T-cell (primary cell): Measurements from ENCODE around the gene TPH2. TPM values are rescaled to one million over a fixed set of nuclear protein-coding genes. Genes with fewer than 3 reads are reported as not detected.

Experiments used
- ATAC-seq, 4 experiments: fragments of 200-7000 bp in 3 of 4; fragments of 150-1000 bp in 1 of 4; cut with Tn5 transposase; replicated peaks in 1 of 4; 1 replicate in 3 of 4; 2 replicates in 1 of 4; pipeline ENCODE4 v1.10.0; 2021; ENCODE audit warnings: moderate library complexity in 3 of 4, mild to moderate bottlenecking in 2 of 4, moderate number of reproducible peaks in 1 of 4
- CTCF ChIA-PET, 2 donors: fragments of 300-600 bp; sonication (Branson Sonifier 250); formaldehyde crosslinking; loops; one replicate each; lab custom pipeline; 2022; ENCODE audit warnings: antibody characterized with exemption in 2 of 2; lab: Charles Lee
- POLR2A ChIA-PET, 2 donors: fragments of 300-600 bp; sonication (Branson Sonifier 250); formaldehyde crosslinking; loops; one replicate each; lab custom pipeline; 2022; ENCODE audit warnings: antibody characterized with exemption in 2 of 2; lab: Charles Lee
- DNase-seq, 35 experiments: peaks; one replicate each; pipeline versions ENCODE4 v3.0.0 to v3.0.0-alpha.2; 2013 to 2023
- H3K27ac ChIP-seq: one replicate; pipeline ENCODE4 v1.5.1; 2013; ENCODE audit warnings: low read length
- H3K27me3 ChIP-seq, 2 experiments: replicated peaks in 1 of 2; 1 replicate in 1 of 2; 2 replicates in 1 of 2; pipeline versions ENCODE4 v1.6.1 to v1.7.0; 2013; ENCODE audit warnings: low read length in 1 of 2, mixed read lengths in 1 of 2; ENCODE audit not compliant: control insufficient read depth in 2 of 2, insufficient read depth in 2 of 2; ENCODE audit errors: extremely low read depth in 1 of 2
- H3K36me3 ChIP-seq, 2 donors: 1 replicate in 1 of 2; 2 replicates in 1 of 2; pipeline versions ENCODE4 v1.6.1 to v1.7.0; 2013; ENCODE audit warnings: low read length in 1 of 2; ENCODE audit not compliant: control insufficient read depth in 2 of 2, insufficient read depth in 1 of 2; ENCODE audit errors: extremely low read depth in 1 of 2
- H3K4me1 ChIP-seq, 2 experiments: 1 replicate in 1 of 2; 2 replicates in 1 of 2; pipeline versions ENCODE4 v1.6.1 to v1.7.0; 2013; ENCODE audit warnings: low read length in 2 of 2, mixed read lengths in 1 of 2; ENCODE audit not compliant: insufficient read depth in 2 of 2, control insufficient read depth in 1 of 2; ENCODE audit errors: extremely low read depth in 1 of 2
- H3K4me3 ChIP-seq, 2 donors: 1 replicate in 1 of 2; 2 replicates in 1 of 2; pipeline versions ENCODE4 v1.5.1 to v1.7.0; 2013; ENCODE audit warnings: mild to moderate bottlenecking in 2 of 2, low read length in 1 of 2, moderate library complexity in 1 of 2; ENCODE audit not compliant: control insufficient read depth in 1 of 2; ENCODE audit errors: extremely low read depth in 1 of 2
- H3K9me3 ChIP-seq: 2 replicates; pipeline ENCODE4 v1.7.0; 2013
- H3K27ac Mint-ChIP-seq, 2 donors: one replicate each; pipeline ENCODE4 v1.8.0; 2020 to 2021; ENCODE audit warnings: mild to moderate bottlenecking in 2 of 2, mixed read lengths in 2 of 2
- H3K27me3 Mint-ChIP-seq, 2 donors: one replicate each; pipeline ENCODE4 v1.8.0; 2021 to 2022; ENCODE audit warnings: mixed read lengths in 2 of 2
- H3K36me3 Mint-ChIP-seq: one replicate; pipeline ENCODE4 v1.8.0; 2021; ENCODE audit warnings: mixed read lengths
- H3K4me1 Mint-ChIP-seq, 3 donors: one replicate each; pipeline ENCODE4 v1.8.0; 2020 to 2022; ENCODE audit warnings: mixed read lengths in 3 of 3, mild to moderate bottlenecking in 1 of 3
- H3K4me3 Mint-ChIP-seq, 3 donors: one replicate each; pipeline ENCODE4 v1.8.0; 2020 to 2022; ENCODE audit warnings: mild to moderate bottlenecking in 3 of 3, mixed read lengths in 3 of 3, moderate library complexity in 3 of 3
- H3K9me3 Mint-ChIP-seq, 3 donors: one replicate each; pipeline ENCODE4 v1.8.0; 2020 to 2022; ENCODE audit warnings: mixed read lengths in 3 of 3
- WGBS: methylation state at CpG from one replicate; pipeline ENCODE4 v1.1.5; 2013; ENCODE audit warnings: missing lambda C conversion rate; ENCODE audit not compliant: insufficient coverage; 5-methylcytosine and 5-hydroxymethylcytosine counted together
- total RNA-seq, 35 experiments: library from RNA in 6 of 35; stranded (reverse) in 6 of 35; fragments of 120-200 nt in 1 of 35; gene quantifications; one replicate each; pipeline versions ENCODE4 v1.2.1 to v1.2.4 and lab custom pipeline; 2013 to 2026

Gene TPH2
- total RNA-seq, 5 donors from 2014 or later (not counting 1 experiment from before 2014, with no cell fraction given), result 0.15 to 0.23 TPM; not detected in 3

GRCh38 chr12:72012874-72013273 is 74.2 kb downstream of the TPH2 start:
- no peaks in the 10 kb centered on the region for H3K4me1 Mint-ChIP-seq
- ATAC-seq (no peak), DNase-seq (no peak)
- no peak overlapping the region for H3K27ac Mint-ChIP-seq
- peaks cover 1 to 15% of the 10 kb centered on the region in 2 donors for H3K27me3 Mint-ChIP-seq
- no peaks in the 10 kb centered on the region for H3K27me3 ChIP-seq
- H3K36me3 Mint-ChIP-seq, result no peaks in the 10 kb centered on the region
- H3K9me3 ChIP-seq, result no peaks in the 10 kb centered on the region
- no peak overlapping the region for H3K4me3 Mint-ChIP-seq
- H3K9me3 Mint-ChIP-seq, result no peaks in the 10 kb centered on the region
- CTCF ChIA-PET, result no interaction called here
- H3K36me3 ChIP-seq, result no peaks in the 10 kb centered on the region
- no peak overlapping the region for H3K4me3 ChIP-seq
- H3K27ac ChIP-seq, result no peak overlapping the region
- WGBS, result 71% methylated on average over 2 of the region's 4 CpGs
- H3K4me1 ChIP-seq, result no peaks in the 10 kb centered on the region
- POLR2A ChIA-PET, result no interaction called here

GRCh38 chr12:72015895-72016294 is 77.2 kb downstream of the TPH2 start:
- H3K27ac ChIP-seq, result no peak overlapping the region
- no peaks in the 10 kb centered on the region for H3K4me1 Mint-ChIP-seq
- CTCF ChIA-PET, result interaction anchor here in 1 of 2 donors (1.0 kb wide), 1 partner anchor 10 kb away, joined by 3 read pairs; no protein-coding TSS in a partner anchor

GRCh38 chr12:72017054-72017651 is 78.5 kb downstream of the TPH2 start:
- Mint-ChIP-seq H3K4me1 (no peaks in the 10 kb centered on the region), H3K27ac (no peak overlapping the region), H3K36me3 (no peaks in the 10 kb centered on the region), H3K4me3 (no peak overlapping the region), H3K27me3 (peaks cover 7 to 32% of the 10 kb centered on the region in 2 donors), H3K9me3 (no peaks in the 10 kb centered on the region)
- DNase-seq (peak in 33 of 35 experiments; percentile 1 to 73 (median 32)), ATAC-seq (peak; percentile 60 to 77 (median 69))
- Histone ChIP-seq H3K27ac (no peak overlapping the region), H3K4me1 (no peaks in the 10 kb centered on the region), H3K9me3 (no peaks in the 10 kb centered on the region), H3K27me3 (no peaks in the 10 kb centered on the region), H3K36me3 (no peaks in the 10 kb centered on the region), H3K4me3 (no peak overlapping the region)
- POLR2A ChIA-PET, result no interaction called here
- WGBS, result 18% methylated on average over 4 of the region's 6 CpGs
- CTCF ChIA-PET, result interaction anchor here in 1 of 2 donors (1.1 kb wide), 1 partner anchor 20 kb away, joined by 3 read pairs; no protein-coding TSS in a partner anchor

More at GRCh38 chr12:72015895-72016294, 77.2 kb downstream of the TPH2 start:
- H3K27me3 Mint-ChIP-seq, result peaks cover 2 to 30% of the 10 kb centered on the region in 2 donors
- H3K27me3 ChIP-seq, result no peaks in the 10 kb centered on the region
- H3K27ac Mint-ChIP-seq, result no peak overlapping the region
- H3K9me3 ChIP-seq, result no peaks in the 10 kb centered on the region
- DNase-seq (no peak), ATAC-seq (no peak)
- H3K9me3 Mint-ChIP-seq, result no peaks in the 10 kb centered on the region
- H3K4me3 ChIP-seq, result no peak overlapping the region
- no peaks in the 10 kb centered on the region for H3K36me3 ChIP-seq
- no CpG with 5 or more reads among the region's 1 CpG for WGBS
- H3K4me3 Mint-ChIP-seq, result no peak overlapping the region
- POLR2A ChIA-PET, result no interaction called here
- no peaks in the 10 kb centered on the region for H3K4me1 ChIP-seq
- H3K36me3 Mint-ChIP-seq, result no peaks in the 10 kb centered on the region

- POLR2A ChIA-PET, result interaction anchor here in 1 of 2 donors (0.6 kb wide), 1 partner anchor 1422 kb away, joined by 5 read pairs; no protein-coding TSS in a partner anchor
- no peaks in the 10 kb centered on the region for H3K9me3 ChIP-seq
- DNase-seq (no peak), ATAC-seq (no peak)
- CTCF ChIA-PET, result interaction anchor here in 1 of 2 donors (1.5 kb wide), 1 partner anchor 12 kb away, joined by 6 read pairs; no protein-coding TSS in a partner anchor
- Mint-ChIP-seq H3K9me3 (no peaks in the 10 kb centered on the region), H3K27me3 (peaks cover 7 to 31% of the 10 kb centered on the region in 2 donors), H3K27ac (no peak overlapping the region), H3K4me3 (no peak overlapping the region), H3K36me3 (no peaks in the 10 kb centered on the region), H3K4me1 (no peaks in the 10 kb centered on the region)
- no peak overlapping the region for H3K27ac ChIP-seq
- no peak overlapping the region for H3K4me3 ChIP-seq
- H3K27me3 ChIP-seq, result no peaks in the 10 kb centered on the region
- no peaks in the 10 kb centered on the region for H3K36me3 ChIP-seq
- no peaks in the 10 kb centered on the region for H3K4me1 ChIP-seq
These were observed 79.4 kb downstream of the TPH2 start for GRCh38 chr12:72018036-72018435.

GRCh38 chr12:72024613-72025012 is 86.0 kb downstream of the TPH2 start:
- H3K27me3 Mint-ChIP-seq, result peaks cover 6 to 18% of the 10 kb centered on the region in 2 donors
- H3K36me3 ChIP-seq, result no peaks in the 10 kb centered on the region
- H3K4me3 Mint-ChIP-seq, result no peak overlapping the region
- no peaks in the 10 kb centered on the region for H3K4me1 Mint-ChIP-seq
- no peak overlapping the region for H3K4me3 ChIP-seq
- 100% methylated on average over 1 of the region's 5 CpGs for WGBS
- H3K27ac Mint-ChIP-seq, result no peak overlapping the region
- H3K36me3 Mint-ChIP-seq, result no peaks in the 10 kb centered on the region
- no peaks in the 10 kb centered on the region for H3K4me1 ChIP-seq
- H3K27me3 ChIP-seq, result peaks cover 0 to 4% of the 10 kb centered on the region in 2 experiments
- no peaks in the 10 kb centered on the region for H3K9me3 Mint-ChIP-seq
- no peak for ATAC-seq
- H3K9me3 ChIP-seq, result no peaks in the 10 kb centered on the region
- CTCF ChIA-PET, result no interaction called here
- no peak for DNase-seq
- no peak overlapping the region for H3K27ac ChIP-seq
- POLR2A ChIA-PET, result no interaction called here

- CTCF ChIA-PET, result no interaction called here
- Histone ChIP-seq H3K9me3 (no peaks in the 10 kb centered on the region), H3K27me3 (peaks cover 0 to 4% of the 10 kb centered on the region in 2 experiments), H3K4me1 (no peaks in the 10 kb centered on the region), H3K36me3 (no peaks in the 10 kb centered on the region), H3K27ac (no peak overlapping the region), H3K4me3 (no peak overlapping the region)
- WGBS, result no CpG with 5 or more reads among the region's 1 CpG
- Mint-ChIP-seq H3K4me3 (no peak overlapping the region), H3K9me3 (no peaks in the 10 kb centered on the region), H3K27ac (no peak overlapping the region), H3K4me1 (no peaks in the 10 kb centered on the region), H3K27me3 (peaks cover 6 to 10% of the 10 kb centered on the region in 2 donors), H3K36me3 (no peaks in the 10 kb centered on the region)
- POLR2A ChIA-PET, result no interaction called here
- no peak for DNase-seq
- ATAC-seq, result no peak
These were observed 86.9 kb downstream of the TPH2 start for GRCh38 chr12:72025524-72025923.
